ENCODE data around the gene TARBP2. TPM values are rescaled to one million over a fixed set of nuclear protein-coding genes. Genes with fewer than 3 reads are reported as not detected.

Gene TARBP2
- total RNA-seq, 1 experiment from 2014 or later = 47.8 TPM

DNA sequence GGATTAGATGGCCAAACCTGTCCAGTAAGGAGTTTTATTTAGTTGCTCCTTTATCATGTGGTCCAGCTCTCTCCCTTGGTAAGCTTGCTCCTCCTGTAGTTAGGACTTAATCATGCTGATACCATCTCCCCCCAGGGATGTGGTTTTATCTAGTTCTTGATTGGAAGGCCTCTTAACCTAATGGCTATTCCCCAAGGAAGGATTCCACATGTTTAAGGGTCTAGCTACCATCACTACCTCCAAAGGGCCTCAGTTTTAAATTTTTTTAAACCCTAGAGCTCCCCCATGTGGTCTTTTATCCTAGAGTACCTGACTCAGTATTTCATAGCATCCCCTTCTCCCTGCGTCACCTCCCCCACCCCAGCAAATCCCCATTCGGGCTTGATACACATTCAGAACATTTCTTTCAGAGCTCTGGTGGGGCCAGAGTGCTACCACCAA is 24.3 kb upstream of the TARBP2 start:
- Histone ChIP-seq H3K4me1 (replicated peaks; ENCODE audit: insufficient read depth) (no peaks in the 10 kb centered on the region), H4K20me1 (ENCODE audit: insufficient read depth) (peaks cover 93% of the 10 kb centered on the region), H3K9me2 (ENCODE audit: insufficient read depth) (no peaks in the 10 kb centered on the region), H3K4me3 (no peak overlapping the region), H3K79me2 (ENCODE audit: low read depth) (peaks cover 33% of the 10 kb centered on the region), H3K27ac (no peak overlapping the region), H3K36me3 (ENCODE audit: low read depth) (peaks cover 72% of the 10 kb centered on the region), H2AFZ (no peak overlapping the region), H3K27me3 (ENCODE audit: insufficient read depth, low read depth) (no peaks in the 10 kb centered on the region), H3K9me3 (ENCODE audit: insufficient read depth, low read depth) (no peaks in the 10 kb centered on the region), H3K4me2 (no peak overlapping the region), H3F3A (ENCODE audit: insufficient read depth, low read depth) (peaks cover 97% of the 10 kb centered on the region)
- TF ChIP-seq, protein P1, sequence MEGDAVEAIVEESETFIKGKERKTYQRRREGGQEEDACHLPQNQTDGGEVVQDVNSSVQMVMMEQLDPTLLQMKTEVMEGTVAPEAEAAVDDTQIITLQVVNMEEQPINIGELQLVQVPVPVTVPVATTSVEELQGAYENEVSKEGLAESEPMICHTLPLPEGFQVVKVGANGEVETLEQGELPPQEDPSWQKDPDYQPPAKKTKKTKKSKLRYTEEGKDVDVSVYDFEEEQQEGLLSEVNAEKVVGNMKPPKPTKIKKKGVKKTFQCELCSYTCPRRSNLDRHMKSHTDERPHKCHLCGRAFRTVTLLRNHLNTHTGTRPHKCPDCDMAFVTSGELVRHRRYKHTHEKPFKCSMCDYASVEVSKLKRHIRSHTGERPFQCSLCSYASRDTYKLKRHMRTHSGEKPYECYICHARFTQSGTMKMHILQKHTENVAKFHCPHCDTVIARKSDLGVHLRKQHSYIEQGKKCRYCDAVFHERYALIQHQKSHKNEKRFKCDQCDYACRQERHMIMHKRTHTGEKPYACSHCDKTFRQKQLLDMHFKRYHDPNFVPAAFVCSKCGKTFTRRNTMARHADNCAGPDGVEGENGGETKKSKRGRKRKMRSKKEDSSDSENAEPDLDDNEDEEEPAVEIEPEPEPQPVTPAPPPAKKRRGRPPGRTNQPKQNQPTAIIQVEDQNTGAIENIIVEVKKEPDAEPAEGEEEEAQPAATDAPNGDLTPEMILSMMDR (conservative IDR thresholded peaks at IDR 0.05) = peak; percentile 55; the same call in 1 of the 2 replicates
- TF ChIP-seq EZH2 (IDR thresholded peaks at IDR 0.05; ENCODE audit: low read depth) = no peak
- no TSS peak for BruUV-seq (replicated peaks)
- intact Hi-C loops (cut with micrococcal nuclease; ENCODE audit: unreplicated experiment) = no loop called here
- no peak for DNase-seq
- ChIA-PET POLR2A (ENCODE audit: unreplicated experiment) (interaction anchor here (0.6 kb wide), 2 partner anchors 9 to 152 kb away, joined by 5 to 16 read pairs; no protein-coding TSS in a partner anchor), CTCF (interaction anchor here (1.4 kb wide), 1 partner anchor 156 kb away, joined by 3 read pairs; no protein-coding TSS in a partner anchor)

DNA sequence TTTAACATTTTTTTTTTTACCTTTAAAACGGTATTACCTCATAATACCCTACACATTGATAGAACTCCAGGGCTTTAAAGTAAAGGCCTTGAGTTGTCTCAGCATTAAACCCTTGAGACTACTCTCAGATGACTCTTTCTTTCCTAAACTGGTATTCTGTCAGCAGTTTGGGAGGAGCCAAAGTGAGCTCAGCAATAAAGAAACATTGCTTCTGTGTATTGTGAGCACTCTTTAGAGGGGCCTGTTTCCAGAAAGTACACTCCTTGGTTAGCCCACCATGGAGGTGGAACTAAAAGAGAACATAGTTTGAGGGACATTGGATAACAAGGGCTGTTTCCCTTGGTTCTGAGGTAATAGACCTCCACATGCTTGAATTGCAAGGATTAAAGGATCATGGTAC is 22.2 kb upstream of the TARBP2 start:
- H3K79me2 ChIP-seq (ENCODE audit: low read depth) = peaks cover 20% of the 10 kb centered on the region
- H3K9me3 ChIP-seq (ENCODE audit: insufficient read depth, low read depth) = no peaks in the 10 kb centered on the region
- H3K9me2 ChIP-seq (ENCODE audit: insufficient read depth) = no peaks in the 10 kb centered on the region
- H4K20me1 ChIP-seq (ENCODE audit: insufficient read depth) = peaks cover 87% of the 10 kb centered on the region
- TF ChIP-seq, protein P1 (conservative IDR thresholded peaks at IDR 0.05) = no peak
- no peak for TF ChIP-seq EZH2 (IDR thresholded peaks at IDR 0.05; ENCODE audit: low read depth)
- H3K4me2 ChIP-seq = no peak overlapping the region
- H3K4me1 ChIP-seq (replicated peaks; ENCODE audit: insufficient read depth) = no peaks in the 10 kb centered on the region
- no TSS peak for BruUV-seq (replicated peaks)
- peaks cover 51% of the 10 kb centered on the region for H3K36me3 ChIP-seq (ENCODE audit: low read depth)
- H2AFZ ChIP-seq = no peak overlapping the region
- no peak overlapping the region for H3K4me3 ChIP-seq
- POLR2A ChIA-PET (ENCODE audit: unreplicated experiment) = interaction anchor here (0.6 kb wide), 1 partner anchor 21 kb away, joined by 13 read pairs; no protein-coding TSS in a partner anchor
- peak overlapping the region; percentile 25; the same call in 1 of the 2 replicates for H3K27ac ChIP-seq
- H3F3A ChIP-seq (ENCODE audit: insufficient read depth, low read depth) = peaks cover 97% of the 10 kb centered on the region
- CTCF ChIA-PET = no interaction called here
- H3K27me3 ChIP-seq (ENCODE audit: insufficient read depth, low read depth) = no peaks in the 10 kb centered on the region
- intact Hi-C loops (cut with micrococcal nuclease; ENCODE audit: unreplicated experiment) = no loop called here
- no peak for DNase-seq

DNA sequence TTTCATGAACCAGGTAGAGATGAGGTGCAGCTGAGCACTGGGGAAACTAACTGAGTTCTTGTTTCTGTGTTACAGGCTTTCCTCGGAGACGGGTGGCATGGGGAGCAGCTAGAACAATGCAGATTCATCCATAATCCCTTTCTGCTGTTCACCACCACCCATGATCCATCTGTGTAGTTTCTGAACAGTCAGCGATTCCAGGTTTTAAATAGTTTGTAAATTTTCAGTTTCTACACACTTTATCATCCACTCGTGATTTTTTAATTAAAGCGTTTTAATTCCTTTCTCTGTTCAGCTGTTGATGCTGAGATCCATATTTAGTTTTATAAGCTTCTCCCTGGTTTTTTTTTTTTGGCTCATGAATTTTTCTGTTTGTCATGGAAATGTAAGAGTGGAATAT is 21.8 kb upstream of the TARBP2 start:
- no peaks in the 10 kb centered on the region for H3K9me3 ChIP-seq (ENCODE audit: insufficient read depth, low read depth)
- H3K27ac ChIP-seq = peak overlapping the region; percentile 25; the same call in 1 of the 2 replicates
- no peaks in the 10 kb centered on the region for H3K27me3 ChIP-seq (ENCODE audit: insufficient read depth, low read depth)
- H3K9me2 ChIP-seq (ENCODE audit: insufficient read depth) = no peaks in the 10 kb centered on the region
- H4K20me1 ChIP-seq (ENCODE audit: insufficient read depth) = peaks cover 86% of the 10 kb centered on the region
- no peak overlapping the region for H2AFZ ChIP-seq
- ChIA-PET POLR2A (ENCODE audit: unreplicated experiment) (interaction anchor here (0.6 kb wide), 1 partner anchor 21 kb away, joined by 13 read pairs; no protein-coding TSS in a partner anchor), CTCF (no interaction called here)
- H3K36me3 ChIP-seq (ENCODE audit: low read depth) = peaks cover 47% of the 10 kb centered on the region
- H3K4me2 ChIP-seq = no peak overlapping the region
- no peak overlapping the region for H3K4me3 ChIP-seq
- intact Hi-C loops (cut with micrococcal nuclease; ENCODE audit: unreplicated experiment) = no loop called here
- TF ChIP-seq EZH2 (IDR thresholded peaks at IDR 0.05; ENCODE audit: low read depth) = no peak
- TF ChIP-seq, protein P1 (conservative IDR thresholded peaks at IDR 0.05) = no peak
- H3K4me1 ChIP-seq (replicated peaks; ENCODE audit: insufficient read depth) = no peaks in the 10 kb centered on the region
- H3K79me2 ChIP-seq (ENCODE audit: low read depth) = peaks cover 20% of the 10 kb centered on the region
- H3F3A ChIP-seq (ENCODE audit: insufficient read depth, low read depth) = peaks cover 97% of the 10 kb centered on the region
- no TSS peak for BruUV-seq (replicated peaks)
- no peak for DNase-seq

Measured in PC-9 (cell line).